Thoracic aorta (tissue), 2 donors: Measurements from ENCODE around the gene RGSL1. TPM values are rescaled to one million over a fixed set of nuclear protein-coding genes. Genes with fewer than 3 reads are reported as not detected.
"Not testable (repeated sequence)": the region's sequence is repeated elsewhere in the genome, so short reads cannot be mapped to it uniquely, and the experiment has no call there.

ENCODE experiments used
- ATAC-seq: fragments of 150-250 bp; one replicate; pipeline ENCODE4 v1.8.0; 2017; ENCODE audit warnings: low read depth; ENCODE audit not compliant: insufficient number of reproducible peaks, low FRiP score
- DNase-seq: peaks from one replicate; pipeline ENCODE4 v3.0.0-alpha.2; 2020; ENCODE audit warnings: low spot score
- H3K27ac ChIP-seq, 2 donors: fragments of 200-600 bp; sonication (generic); 1 replicate in 1 of 2; 2 replicates in 1 of 2; pipeline ENCODE4 v1.5.1; 2016; ENCODE audit warnings: mild to moderate bottlenecking in 2 of 2, moderate library complexity in 2 of 2
- H3K27me3 ChIP-seq: fragments of 200-600 bp; sonication (generic); replicated peaks from 2 replicates; pipeline ENCODE4 v1.6.0; 2016; ENCODE audit warnings: mild to moderate bottlenecking; ENCODE audit not compliant: insufficient read depth
- H3K36me3 ChIP-seq: fragments of 200-600 bp; sonication (generic); one replicate; pipeline ENCODE4 v1.5.1; 2016
- H3K4me1 ChIP-seq, 2 donors: fragments of 200-600 bp; sonication (generic); 1 replicate in 1 of 2; 2 replicates in 1 of 2; pipeline versions ENCODE4 v1.5.1 to v1.6.0; 2016; ENCODE audit warnings: low read depth in 2 of 2, mild to moderate bottlenecking in 1 of 2; ENCODE audit not compliant: control insufficient read depth in 1 of 2
- H3K4me3 ChIP-seq: fragments of 200-600 bp; sonication (generic); 2 replicates; pipeline ENCODE4 v1.5.1; 2016; ENCODE audit warnings: mild to moderate bottlenecking
- H3K9me3 ChIP-seq: fragments of 200-600 bp; sonication (generic); 2 replicates; pipeline ENCODE4 v1.5.1; 2016
- CTCF ChIP-seq: fragments of 200-600 bp; sonication (generic); IDR thresholded peaks from one replicate; pipeline ENCODE4 v1.5.1; 2019; ENCODE audit warnings: antibody characterized with exemption
- total RNA-seq, 2 donors: library from RNA; depleted of rRNA; stranded (reverse); fragments of >200 nt; gene quantifications; one replicate each; pipeline versions ENCODE4 v1.1.0 to v1.2.3, GENCODE V29; 2016

Gene RGSL1
- total RNA-seq, 2 donors from 2014 or later: not detected

GRCh38 chr1:182525342-182525741, 75.4 kb downstream of the RGSL1 start:
- Histone ChIP-seq H3K27me3 (no peaks in the 10 kb centered on the region), H3K4me3 (no peak overlapping the region), H3K36me3 (no peaks in the 10 kb centered on the region), H3K27ac (no peak overlapping the region), H3K4me1 (peaks cover 0 to 1% of the 10 kb centered on the region in 2 donors), H3K9me3 (peaks cover 8% of the 10 kb centered on the region)
- DNase-seq (no peak), ATAC-seq (no peak)
- no peak for TF ChIP-seq CTCF

- no peaks in the 10 kb centered on the region for H3K36me3 ChIP-seq
- no peak for DNase-seq
- H3K9me3 ChIP-seq: peaks cover 8% of the 10 kb centered on the region
- H3K27me3 ChIP-seq: no peaks in the 10 kb centered on the region
- no peak for TF ChIP-seq CTCF
- H3K27ac ChIP-seq: no peak overlapping the region
- no peaks in the 10 kb centered on the region for H3K4me1 ChIP-seq
- ATAC-seq: no peak
- no peak overlapping the region for H3K4me3 ChIP-seq
Measured at GRCh38 chr1:182527680-182528079, 77.7 kb downstream of the RGSL1 start.

GRCh38 chr1:182528206-182528605, 78.3 kb downstream of the RGSL1 start:
- DNase-seq, H3K36me3 ChIP-seq, H3K4me1 ChIP-seq, ATAC-seq, H3K27ac ChIP-seq, H3K9me3 ChIP-seq, H3K4me3 ChIP-seq, H3K27me3 ChIP-seq: not testable (repeated sequence)

- H3K27ac ChIP-seq: no peak overlapping the region
- TF ChIP-seq CTCF: no peak
- no peaks in the 10 kb centered on the region for H3K9me3 ChIP-seq
- H3K4me3 ChIP-seq: no peak overlapping the region
- DNase-seq (no peak), ATAC-seq (no peak)
- no peaks in the 10 kb centered on the region for H3K4me1 ChIP-seq
- H3K27me3 ChIP-seq: no peaks in the 10 kb centered on the region
- no peaks in the 10 kb centered on the region for H3K36me3 ChIP-seq
Measured at GRCh38 chr1:182533896-182534295, 84.0 kb downstream of the RGSL1 start.

- Histone ChIP-seq H3K4me3 (no peak overlapping the region), H3K4me1 (no peaks in the 10 kb centered on the region), H3K9me3 (peaks cover 6% of the 10 kb centered on the region), H3K27ac (no peak overlapping the region), H3K36me3 (no peaks in the 10 kb centered on the region), H3K27me3 (no peaks in the 10 kb centered on the region)
- ATAC-seq (no peak), DNase-seq (no peak)
- no peak for TF ChIP-seq CTCF
Measured at GRCh38 chr1:182549346-182549745, 99.4 kb downstream of the RGSL1 start.

- TF ChIP-seq CTCF: no peak
- Histone ChIP-seq H3K4me3 (no peak overlapping the region), H3K9me3 (peaks cover 6% of the 10 kb centered on the region), H3K27ac (no peak overlapping the region), H3K4me1 (no peaks in the 10 kb centered on the region), H3K36me3 (no peaks in the 10 kb centered on the region), H3K27me3 (no peaks in the 10 kb centered on the region)
- no peak for ATAC-seq
- no peak for DNase-seq
Measured at GRCh38 chr1:182549811-182550210, 99.9 kb downstream of the RGSL1 start.
